Smooth muscle cell (in vitro differentiated cells): ENCODE measurements around the gene ILF2. TPM values are rescaled to one million over a fixed set of nuclear protein-coding genes. Genes with fewer than 3 reads are reported as not detected.

Experiments used
- DNase-seq: peaks from one replicate; lab custom pipeline; 2025; ENCODE audit not compliant: unreplicated experiment; lab: John Stamatoyannopoulos, UW
- H2AFZ ChIP-seq: fragments of 200-600 bp; sonication (generic); 2 replicates; pipeline ENCODE4 v1.6.0; 2016; ENCODE audit warnings: antibody characterized with exemption, low read depth, mild to moderate bottlenecking
- H3F3A ChIP-seq: fragments of 200-600 bp; sonication (generic); 2 replicates; pipeline ENCODE4 v1.6.0; 2017; ENCODE audit warnings: antibody characterized with exemption, low read depth
- H3K27ac ChIP-seq: fragments of 200-600 bp; sonication (generic); 2 replicates; pipeline ENCODE4 v1.5.1; 2016; ENCODE audit warnings: low read depth, mild to moderate bottlenecking
- H3K27me3 ChIP-seq: fragments of 200-600 bp; sonication (generic); 2 replicates; pipeline ENCODE4 v1.6.1; 2016; ENCODE audit warnings: low read depth, mild to moderate bottlenecking
- H3K36me3 ChIP-seq: fragments of 200-600 bp; sonication (generic); 2 replicates; pipeline ENCODE4 v1.5.1; 2016; ENCODE audit warnings: low read depth
- H3K4me1 ChIP-seq: fragments of 200-600 bp; sonication (generic); 2 replicates; pipeline ENCODE4 v1.5.1; 2016; ENCODE audit warnings: low read depth
- H3K4me2 ChIP-seq: fragments of 200-600 bp; sonication (generic); 2 replicates; pipeline ENCODE4 v1.6.0; 2016; ENCODE audit warnings: mild to moderate bottlenecking
- H3K4me3 ChIP-seq: fragments of 200-600 bp; sonication (generic); 2 replicates; pipeline ENCODE4 v1.5.1; 2016; ENCODE audit warnings: mild to moderate bottlenecking
- H3K79me2 ChIP-seq: fragments of 200-600 bp; sonication (generic); 2 replicates; pipeline ENCODE4 v1.6.0; 2016; ENCODE audit warnings: low read depth, mild to moderate bottlenecking
- H3K9ac ChIP-seq: fragments of 200-600 bp; sonication (generic); 2 replicates; pipeline ENCODE4 v1.6.0; 2016; ENCODE audit warnings: low read depth
- H3K9me3 ChIP-seq: fragments of 200-600 bp; sonication (generic); replicated peaks from 2 replicates; pipeline ENCODE4 v1.5.1; 2016; ENCODE audit warnings: low read depth
- H4K20me1 ChIP-seq: fragments of 200-600 bp; sonication (generic); 2 replicates; pipeline ENCODE4 v1.6.0; 2016; ENCODE audit warnings: low read depth
- CTCF ChIP-seq: fragments of 200-600 bp; sonication (generic); IDR thresholded peaks from 2 replicates; pipeline ENCODE4 v1.5.1; 2017; ENCODE audit warnings: borderline replicate concordance, mild to moderate bottlenecking, antibody characterized with exemption; ENCODE audit not compliant: insufficient read depth, poor library complexity, severe bottlenecking
- WGBS: methylation state at CpG from one replicate; pipeline ENCODE4 v1.1.7; 2016; ENCODE audit warnings: low lambda C conversion rate; 5-methylcytosine and 5-hydroxymethylcytosine counted together
- polyA plus RNA-seq: library from polyadenylated mRNA; unstranded; fragments of >200 nt; fragmentation: Nextera tagmentation; extraction: Ambion mirVana; gene quantifications from 2 replicates; pipeline ENCODE4 v1.2.1, GENCODE V29; 2016
- total RNA-seq: library from RNA; depleted of rRNA; stranded (reverse); fragments of >200 nt; gene quantifications from 2 replicates; pipeline ENCODE4 v1.2.3, GENCODE V29; 2014

ILF2 gene
- total and polyA plus RNA-seq, 2 experiments from 2014 or later = 201 to 241 TPM

GRCh38 chr1:153628638-153629342 lies 42.0 kb downstream of the ILF2 start:
- no peak overlapping the region for H2AFZ ChIP-seq
- no peak for TF ChIP-seq CTCF
- DNase-seq = no peak
- peaks cover 6% of the 10 kb centered on the region for H3K79me2 ChIP-seq
- H3K4me2 ChIP-seq = no peak overlapping the region
- no peak overlapping the region for H3K4me3 ChIP-seq
- peaks cover under 1% of the 10 kb centered on the region for H3K36me3 ChIP-seq
- H4K20me1 ChIP-seq = no peaks in the 10 kb centered on the region
- H3F3A ChIP-seq = no peaks in the 10 kb centered on the region
- no peaks in the 10 kb centered on the region for H3K9me3 ChIP-seq
- H3K9ac ChIP-seq = no peak overlapping the region
- H3K27ac ChIP-seq = peak overlapping the region; percentile 24
- H3K4me1 ChIP-seq = peaks cover 17% of the 10 kb centered on the region
- no peaks in the 10 kb centered on the region for H3K27me3 ChIP-seq
- 93% methylated on average over 6 of the region's 6 CpGs for WGBS

GRCh38 chr1:153627715-153628626 lies 42.8 kb downstream of the ILF2 start, which contains the start of gene S100A1:
S100A1 (plus strand) TSS chr1:153628434; CDS start chr1:153630522, 2,088 bp downstream.
- Histone ChIP-seq H4K20me1 (no peaks in the 10 kb centered on the region), H3K4me1 (peaks cover 17% of the 10 kb centered on the region), H3F3A (no peaks in the 10 kb centered on the region), H3K9me3 (no peaks in the 10 kb centered on the region), H2AFZ (no peak within 1 kb of the TSS), H3K36me3 (peaks cover 4% of the 10 kb centered on the region), H3K4me3 (peak within 1 kb of the TSS; percentile 65), H3K79me2 (peaks cover 6% of the 10 kb centered on the region), H3K27me3 (no peaks in the 10 kb centered on the region), H3K27ac (peak within 1 kb of the TSS; percentile 93), H3K4me2 (peak within 1 kb of the TSS; percentile 91), H3K9ac (peak within 1 kb of the TSS; percentile 85)
- no peak for TF ChIP-seq CTCF
- WGBS = 77% methylated on average over 10 of the region's 10 CpGs
- DNase-seq = no peak

- 1% methylated on average over 27 of the region's 28 CpGs for WGBS
- peak; percentile 73 for TF ChIP-seq CTCF
- H3K4me2 ChIP-seq = peak within 1 kb of the TSS; percentile 91
Measured at GRCh38 chr1:153626904-153627714, 43.7 kb downstream of the ILF2 start, which contains the start of gene S100A13. S100A13 (minus strand) TSS chr1:153627505; CDS start chr1:153626472, 1,033 bp downstream.

More at GRCh38 chr1:153626904-153627714, 43.7 kb downstream of the ILF2 start, which contains the start of gene S100A13:
- H3K4me3 ChIP-seq = peak within 1 kb of the TSS; percentile 65
- no peaks in the 10 kb centered on the region for H3K27me3 ChIP-seq
- peaks cover 4% of the 10 kb centered on the region for H3K36me3 ChIP-seq
- peaks cover 17% of the 10 kb centered on the region for H3K4me1 ChIP-seq
- H3K27ac ChIP-seq = peak within 1 kb of the TSS; percentile 93
- DNase-seq = peak; percentile 63
- no peaks in the 10 kb centered on the region for H3K9me3 ChIP-seq
- H2AFZ ChIP-seq = no peak within 1 kb of the TSS
- H3F3A ChIP-seq = no peaks in the 10 kb centered on the region
- H4K20me1 ChIP-seq = no peaks in the 10 kb centered on the region
- H3K79me2 ChIP-seq = peaks cover 6% of the 10 kb centered on the region
- peak within 1 kb of the TSS; percentile 85 for H3K9ac ChIP-seq
